ENCODE measurements around the gene TBC1D30. TPM values are rescaled to one million over a fixed set of nuclear protein-coding genes. Genes with fewer than 3 reads are reported as not detected.

TBC1D30 gene
- total and polyA plus RNA-seq, 9 of the 15 experiments (the other 6 are each of a cell fraction or from before 2014, with no cell fraction given) = 0.07 to 0.55 (median 0.20) TPM; not detected in 1

DNA sequence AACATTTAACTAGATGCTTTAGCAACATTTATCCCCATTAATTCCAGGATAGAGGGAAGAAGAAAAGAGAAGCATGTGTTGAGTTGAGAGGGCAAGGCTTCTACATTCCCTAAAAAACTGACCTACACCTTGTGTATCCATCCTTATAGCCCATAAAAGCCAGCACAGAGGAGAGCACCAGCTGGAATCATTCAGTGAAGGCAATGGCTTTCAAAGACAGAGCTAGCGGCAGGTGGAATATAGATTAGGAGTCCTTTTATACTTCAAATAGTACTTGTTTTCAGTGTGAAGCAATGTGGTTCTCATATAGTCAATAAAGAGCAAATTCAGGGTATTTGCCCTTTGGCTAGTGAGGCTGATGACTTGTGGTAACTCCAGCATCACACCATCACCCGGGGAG, 94.4 kb downstream of the TBC1D30 start:
- no peak overlapping the region for H3K9ac ChIP-seq (ENCODE audit: insufficient read depth in 1 of 2, low read depth in 2 of 2, low read length in 2 of 2)
- no peak for ATAC-seq
- intact Hi-C loops (cut with micrococcal nuclease) (no loop called here), in situ Hi-C loops (cut with MboI) (no loop called here)
- no TSS peak for BruUV-seq (replicated peaks)
- no peak overlapping the region for H3K4me2 ChIP-seq (ENCODE audit: insufficient read depth, low read length)
- no peaks in the 10 kb centered on the region for H3K79me2 ChIP-seq (ENCODE audit: control insufficient read depth, insufficient read depth, low read length)
- no peaks in the 10 kb centered on the region for H3K9me3 ChIP-seq (replicated peaks; ENCODE audit: control insufficient read depth, insufficient read depth, low read depth, low read length)
- H3K4me1 ChIP-seq (replicated peaks in 1 of 2; ENCODE audit: control insufficient read depth in 2 of 2, insufficient read depth in 2 of 2, low read length in 2 of 2) = no peaks in the 10 kb centered on the region
- no peak for FAIRE-seq
- no peak overlapping the region for H2AFZ ChIP-seq (ENCODE audit: low read depth, low read length)
- no peaks in the 10 kb centered on the region for H3K27me3 ChIP-seq (ENCODE audit: control insufficient read depth in 2 of 2, insufficient read depth in 2 of 2, low read length in 2 of 2)
- no peak overlapping the region for H3K4me3 ChIP-seq
- no peak for DNase-seq (ENCODE audit: extremely low read depth in 1 of 4, low spot score in 3 of 4)
- WGBS (ENCODE audit: insufficient coverage, low coverage, missing lambda C conversion rate) = 0% methylated on average over 2 of the region's 2 CpGs
- CTCF ChIA-PET (ENCODE audit: low intra/inter-chr PET ratio) = no interaction called here
- POLR2A ChIA-PET = no interaction called here
- H3K9me1 ChIP-seq (ENCODE audit: control insufficient read depth, insufficient read depth, low read length) = no peaks in the 10 kb centered on the region
- TF ChIP-seq ARID2 (IDR thresholded peaks at IDR 0.05) (no peak), MTA3 (IDR thresholded peaks at IDR 0.05; ENCODE audit: borderline replicate concordance) (no peak), SAFB2 (IDR thresholded peaks at IDR 0.05; ENCODE audit: borderline replicate concordance, low read depth, low read length, severe bottlenecking) (no peak), SNRNP70 (optimal IDR thresholded peaks at IDR 0.05; ENCODE audit: low read depth, low read length) (no peak), STAT5A (IDR thresholded peaks at IDR 0.05; ENCODE audit: borderline replicate concordance, low read length) (no peak), ZBED1 (IDR thresholded peaks at IDR 0.05) (no peak), L3MBTL2 (IDR thresholded peaks at IDR 0.05) (no peak), XRCC5 (IDR thresholded peaks at IDR 0.05; ENCODE audit: low read depth, low read length) (no peak), BCL6 (CRISPR knock-in tag; IDR thresholded peaks at IDR 0.05) (no peak), ARID1B (IDR thresholded peaks at IDR 0.05) (no peak)
- TF ChIP-seq, protein P1, sequence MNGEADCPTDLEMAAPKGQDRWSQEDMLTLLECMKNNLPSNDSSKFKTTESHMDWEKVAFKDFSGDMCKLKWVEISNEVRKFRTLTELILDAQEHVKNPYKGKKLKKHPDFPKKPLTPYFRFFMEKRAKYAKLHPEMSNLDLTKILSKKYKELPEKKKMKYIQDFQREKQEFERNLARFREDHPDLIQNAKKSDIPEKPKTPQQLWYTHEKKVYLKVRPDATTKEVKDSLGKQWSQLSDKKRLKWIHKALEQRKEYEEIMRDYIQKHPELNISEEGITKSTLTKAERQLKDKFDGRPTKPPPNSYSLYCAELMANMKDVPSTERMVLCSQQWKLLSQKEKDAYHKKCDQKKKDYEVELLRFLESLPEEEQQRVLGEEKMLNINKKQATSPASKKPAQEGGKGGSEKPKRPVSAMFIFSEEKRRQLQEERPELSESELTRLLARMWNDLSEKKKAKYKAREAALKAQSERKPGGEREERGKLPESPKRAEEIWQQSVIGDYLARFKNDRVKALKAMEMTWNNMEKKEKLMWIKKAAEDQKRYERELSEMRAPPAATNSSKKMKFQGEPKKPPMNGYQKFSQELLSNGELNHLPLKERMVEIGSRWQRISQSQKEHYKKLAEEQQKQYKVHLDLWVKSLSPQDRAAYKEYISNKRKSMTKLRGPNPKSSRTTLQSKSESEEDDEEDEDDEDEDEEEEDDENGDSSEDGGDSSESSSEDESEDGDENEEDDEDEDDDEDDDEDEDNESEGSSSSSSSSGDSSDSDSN (IDR thresholded peaks at IDR 0.05; ENCODE audit: borderline replicate concordance in 1 of 2, low read depth in 2 of 2, low read length in 2 of 2) = no peak
- TF ChIP-seq, protein P2, sequence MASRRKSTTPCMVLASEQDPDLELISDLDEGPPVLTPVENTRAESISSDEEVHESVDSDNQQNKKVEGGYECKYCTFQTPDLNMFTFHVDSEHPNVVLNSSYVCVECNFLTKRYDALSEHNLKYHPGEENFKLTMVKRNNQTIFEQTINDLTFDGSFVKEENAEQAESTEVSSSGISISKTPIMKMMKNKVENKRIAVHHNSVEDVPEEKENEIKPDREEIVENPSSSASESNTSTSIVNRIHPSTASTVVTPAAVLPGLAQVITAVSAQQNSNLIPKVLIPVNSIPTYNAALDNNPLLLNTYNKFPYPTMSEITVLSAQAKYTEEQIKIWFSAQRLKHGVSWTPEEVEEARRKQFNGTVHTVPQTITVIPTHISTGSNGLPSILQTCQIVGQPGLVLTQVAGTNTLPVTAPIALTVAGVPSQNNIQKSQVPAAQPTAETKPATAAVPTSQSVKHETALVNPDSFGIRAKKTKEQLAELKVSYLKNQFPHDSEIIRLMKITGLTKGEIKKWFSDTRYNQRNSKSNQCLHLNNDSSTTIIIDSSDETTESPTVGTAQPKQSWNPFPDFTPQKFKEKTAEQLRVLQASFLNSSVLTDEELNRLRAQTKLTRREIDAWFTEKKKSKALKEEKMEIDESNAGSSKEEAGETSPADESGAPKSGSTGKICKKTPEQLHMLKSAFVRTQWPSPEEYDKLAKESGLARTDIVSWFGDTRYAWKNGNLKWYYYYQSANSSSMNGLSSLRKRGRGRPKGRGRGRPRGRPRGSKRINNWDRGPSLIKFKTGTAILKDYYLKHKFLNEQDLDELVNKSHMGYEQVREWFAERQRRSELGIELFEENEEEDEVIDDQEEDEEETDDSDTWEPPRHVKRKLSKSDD (conservative IDR thresholded peaks at IDR 0.05; ENCODE audit: low read length) = no peak
- TF ChIP-seq, protein P3, sequence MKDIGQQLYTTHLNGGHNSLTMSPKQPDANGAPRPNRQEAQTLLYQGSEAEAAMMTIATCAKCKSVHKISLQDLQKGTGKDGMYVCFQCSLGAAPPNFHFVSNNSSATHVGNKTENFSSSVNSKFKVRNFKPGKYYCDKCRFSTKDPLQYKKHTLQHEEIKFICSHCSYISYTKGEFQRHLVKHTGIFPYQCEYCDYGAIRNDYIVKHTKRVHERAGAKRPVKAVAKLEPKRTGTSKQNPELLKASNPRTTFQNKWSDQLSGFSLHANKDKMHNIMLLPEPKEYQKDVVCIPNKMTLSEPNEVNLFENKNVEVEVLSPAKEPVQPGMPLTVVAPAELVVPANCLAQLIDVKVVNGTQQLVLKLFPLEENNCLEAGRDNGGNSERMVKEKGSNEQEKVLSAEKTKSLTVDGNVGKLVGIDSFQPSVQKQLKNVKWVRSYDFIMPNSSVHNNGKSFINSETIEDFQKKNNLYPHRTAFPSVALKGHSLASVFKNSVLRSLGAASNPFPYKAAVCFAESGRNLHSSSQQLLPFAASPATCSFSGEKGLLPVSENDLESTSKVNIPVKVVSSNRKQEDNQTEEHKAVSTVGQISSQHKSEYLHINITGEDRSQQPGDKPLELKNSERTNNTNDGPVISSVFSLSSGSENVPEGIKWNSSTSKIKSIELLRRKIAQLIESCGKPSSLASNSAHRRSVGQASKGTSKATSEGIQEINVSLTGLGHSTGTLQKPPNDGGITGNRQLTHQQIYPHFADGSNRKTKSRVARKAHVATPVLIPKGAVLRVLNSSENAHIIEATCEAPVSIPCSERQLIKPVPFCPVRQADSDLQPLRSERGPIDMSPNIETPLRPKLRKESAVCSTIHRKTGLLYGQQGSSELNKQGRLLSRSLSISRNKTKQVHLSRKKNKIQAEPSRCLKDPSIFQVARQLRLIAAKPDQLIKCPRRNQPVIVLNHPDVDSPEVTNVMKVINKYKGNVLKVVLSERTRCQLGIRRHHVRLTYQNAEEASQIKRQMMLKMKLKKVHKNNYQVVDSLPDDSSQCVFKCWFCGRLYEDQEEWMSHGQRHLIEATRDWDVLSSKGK (CRISPR knock-in tag; IDR thresholded peaks at IDR 0.05) = no peak
- TF ChIP-seq, protein P4, sequence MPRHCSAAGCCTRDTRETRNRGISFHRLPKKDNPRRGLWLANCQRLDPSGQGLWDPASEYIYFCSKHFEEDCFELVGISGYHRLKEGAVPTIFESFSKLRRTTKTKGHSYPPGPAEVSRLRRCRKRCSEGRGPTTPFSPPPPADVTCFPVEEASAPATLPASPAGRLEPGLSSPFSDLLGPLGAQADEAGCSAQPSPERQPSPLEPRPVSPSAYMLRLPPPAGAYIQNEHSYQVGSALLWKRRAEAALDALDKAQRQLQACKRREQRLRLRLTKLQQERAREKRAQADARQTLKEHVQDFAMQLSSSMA (CRISPR knock-in tag; IDR thresholded peaks at IDR 0.05) = no peak
- no peaks in the 10 kb centered on the region for H3K36me3 ChIP-seq (ENCODE audit: control insufficient read depth, insufficient read depth, low read length)
- no peak overlapping the region for H3K27ac ChIP-seq (ENCODE audit: extremely low read depth, low read depth, low read length)
- H4K20me1 ChIP-seq (replicated peaks; ENCODE audit: control insufficient read depth, insufficient read depth, low read length) = no peaks in the 10 kb centered on the region
